Erythroblast (primary cell): ENCODE measurements around the gene PDE9A.

Experiments
- GATA1 ChIP-seq: IDR thresholded peaks from 2 replicates; pipeline ENCODE4 v1.6.1; 2011; ENCODE audit warnings: low read depth, mild to moderate bottlenecking, control low read depth, low read length, moderate library complexity
- POLR2A ChIP-seq: IDR thresholded peaks from 2 replicates; pipeline ENCODE4 v1.6.1; 2011; ENCODE audit warnings: mild to moderate bottlenecking, low read length

- TF ChIP-seq POLR2A (no peak), GATA1 (no peak)
Observed at GRCh38 chr21:42732033-42732410, 78.6 kb downstream of the PDE9A start.
